ENCODE data around the gene LRRC3. TPM values are rescaled to one million over a fixed set of nuclear protein-coding genes. Genes with fewer than 3 reads are reported as not detected.

LRRC3 gene
- total RNA-seq, 1 donor from 2014 or later = 4.0 TPM

DNA sequence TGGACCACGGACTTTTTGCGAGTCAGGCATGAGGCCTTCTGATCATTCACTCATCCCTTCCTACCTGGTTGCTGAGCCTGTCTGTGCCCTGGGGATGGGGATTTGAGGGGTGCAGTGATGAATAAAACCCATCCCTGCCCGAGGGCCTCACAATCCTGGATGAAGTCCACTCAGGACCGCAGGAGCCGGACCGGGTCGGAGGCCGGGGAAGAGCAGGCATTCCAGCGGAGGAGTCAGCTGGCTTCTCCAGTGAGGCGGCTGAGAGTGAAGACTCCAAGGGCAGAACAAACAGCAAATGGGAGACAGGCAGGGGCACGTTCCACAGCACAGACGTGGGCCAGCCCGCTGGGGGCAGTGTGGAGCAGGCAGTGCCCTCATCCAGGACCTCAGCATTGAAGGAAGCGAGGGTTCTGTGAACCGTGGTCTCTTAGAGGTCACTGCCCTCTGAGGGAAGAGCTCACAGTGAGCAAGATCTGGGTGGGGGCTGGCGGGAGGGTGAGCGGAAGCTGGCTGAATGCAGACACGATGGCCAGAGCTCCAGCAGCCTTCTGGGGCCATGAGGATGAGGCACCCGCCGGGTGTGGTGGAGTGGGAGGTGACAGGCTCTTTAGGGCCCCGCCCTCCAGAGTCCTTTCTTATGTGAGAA is 10.9 kb upstream of the LRRC3 start:
- DNase-seq (ENCODE audit: extremely low spot score, unreplicated experiment) = no peak
- TF ChIP-seq, protein P1, sequence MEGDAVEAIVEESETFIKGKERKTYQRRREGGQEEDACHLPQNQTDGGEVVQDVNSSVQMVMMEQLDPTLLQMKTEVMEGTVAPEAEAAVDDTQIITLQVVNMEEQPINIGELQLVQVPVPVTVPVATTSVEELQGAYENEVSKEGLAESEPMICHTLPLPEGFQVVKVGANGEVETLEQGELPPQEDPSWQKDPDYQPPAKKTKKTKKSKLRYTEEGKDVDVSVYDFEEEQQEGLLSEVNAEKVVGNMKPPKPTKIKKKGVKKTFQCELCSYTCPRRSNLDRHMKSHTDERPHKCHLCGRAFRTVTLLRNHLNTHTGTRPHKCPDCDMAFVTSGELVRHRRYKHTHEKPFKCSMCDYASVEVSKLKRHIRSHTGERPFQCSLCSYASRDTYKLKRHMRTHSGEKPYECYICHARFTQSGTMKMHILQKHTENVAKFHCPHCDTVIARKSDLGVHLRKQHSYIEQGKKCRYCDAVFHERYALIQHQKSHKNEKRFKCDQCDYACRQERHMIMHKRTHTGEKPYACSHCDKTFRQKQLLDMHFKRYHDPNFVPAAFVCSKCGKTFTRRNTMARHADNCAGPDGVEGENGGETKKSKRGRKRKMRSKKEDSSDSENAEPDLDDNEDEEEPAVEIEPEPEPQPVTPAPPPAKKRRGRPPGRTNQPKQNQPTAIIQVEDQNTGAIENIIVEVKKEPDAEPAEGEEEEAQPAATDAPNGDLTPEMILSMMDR (IDR thresholded peaks at IDR 0.05) = no peak
- no peaks in the 10 kb centered on the region for H3K4me1 Mint-ChIP-seq (ENCODE audit: unreplicated experiment)

DNA sequence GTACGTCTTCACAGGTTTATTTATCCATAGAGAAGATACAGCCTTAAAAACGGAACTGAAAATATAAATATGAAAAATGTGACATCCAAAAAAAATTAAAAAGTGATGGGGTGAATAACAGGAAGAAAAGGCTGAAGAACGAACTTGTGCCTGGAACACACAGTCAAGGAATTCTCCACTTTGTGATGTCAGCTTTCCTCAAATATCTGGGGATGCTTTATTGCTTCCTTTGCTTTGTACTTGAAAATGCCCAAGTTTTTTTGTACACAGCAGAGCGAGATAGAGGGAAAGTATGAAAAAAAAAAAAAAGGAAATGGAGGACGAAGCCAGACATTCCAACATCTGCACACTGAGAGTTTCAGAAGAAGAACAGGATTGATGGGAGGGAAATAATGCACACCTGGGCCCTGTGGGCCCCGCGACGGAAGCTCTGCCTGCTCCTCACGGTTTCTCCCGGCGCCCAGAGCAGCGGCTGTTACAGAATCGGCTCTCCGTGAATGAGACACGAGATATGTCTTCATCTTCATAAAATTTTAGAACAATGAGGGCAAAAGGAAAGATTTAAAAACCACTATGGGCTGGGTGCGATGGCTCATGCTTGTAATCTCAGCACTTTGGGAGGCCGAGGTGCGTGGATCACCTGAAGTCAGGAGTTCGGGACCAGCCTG is 10.0 kb upstream of the LRRC3 start:
- H3K27me3 Mint-ChIP-seq (ENCODE audit: unreplicated experiment) = peaks cover 13% of the 10 kb centered on the region
- TF ChIP-seq, protein P1 (IDR thresholded peaks at IDR 0.05) = no peak
- no peaks in the 10 kb centered on the region for H3K9me3 Mint-ChIP-seq (ENCODE audit: unreplicated experiment)
- H3K4me3 Mint-ChIP-seq (ENCODE audit: unreplicated experiment) = no peak overlapping the region
- DNase-seq (ENCODE audit: extremely low spot score, unreplicated experiment) = no peak
- no peak overlapping the region for H3K27ac Mint-ChIP-seq (ENCODE audit: unreplicated experiment)
- no peaks in the 10 kb centered on the region for H3K36me3 Mint-ChIP-seq (ENCODE audit: unreplicated experiment)
- H3K4me1 Mint-ChIP-seq (ENCODE audit: unreplicated experiment) = no peaks in the 10 kb centered on the region

More for the DNA sequence above, 10.9 kb upstream of the LRRC3 start:
- Mint-ChIP-seq H3K27me3 (ENCODE audit: unreplicated experiment) (peaks cover 13% of the 10 kb centered on the region), H3K9me3 (ENCODE audit: unreplicated experiment) (no peaks in the 10 kb centered on the region), H3K4me3 (ENCODE audit: unreplicated experiment) (no peak overlapping the region), H3K27ac (ENCODE audit: unreplicated experiment) (no peak overlapping the region), H3K36me3 (ENCODE audit: unreplicated experiment) (no peaks in the 10 kb centered on the region)

DNA sequence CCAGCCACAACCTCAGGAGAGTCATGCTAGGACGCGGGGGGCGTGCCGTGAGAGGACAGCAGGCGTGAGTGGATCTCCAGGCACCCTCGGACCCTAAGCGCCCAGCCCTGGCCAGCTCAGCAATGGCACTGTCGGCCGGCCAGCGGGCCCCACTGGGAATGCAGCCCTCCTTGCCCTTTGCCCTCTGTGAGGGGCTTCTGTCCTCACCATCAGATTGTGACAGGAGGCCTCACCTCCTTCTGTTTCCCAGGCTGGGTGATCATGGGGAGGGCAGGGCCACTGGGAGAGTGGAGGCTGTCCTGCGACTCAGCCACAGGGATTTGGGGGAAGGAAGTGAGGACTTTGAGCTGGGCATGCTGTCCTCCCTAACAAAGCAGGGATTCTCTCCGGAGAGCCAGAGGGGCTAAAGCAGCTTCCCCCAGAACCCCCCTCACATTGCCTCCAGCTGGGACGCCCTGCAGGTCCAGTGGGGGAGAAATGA is 6.6 kb upstream of the LRRC3 start:
- Mint-ChIP-seq H3K4me3 (ENCODE audit: unreplicated experiment) (no peak overlapping the region), H3K9me3 (ENCODE audit: unreplicated experiment) (peaks cover 6% of the 10 kb centered on the region), H3K36me3 (ENCODE audit: unreplicated experiment) (no peaks in the 10 kb centered on the region), H3K27me3 (ENCODE audit: unreplicated experiment) (peaks cover 31% of the 10 kb centered on the region), H3K4me1 (ENCODE audit: unreplicated experiment) (no peaks in the 10 kb centered on the region), H3K27ac (ENCODE audit: unreplicated experiment) (no peak overlapping the region)
- DNase-seq (ENCODE audit: extremely low spot score, unreplicated experiment) = no peak
- TF ChIP-seq, protein P1 (IDR thresholded peaks at IDR 0.05) = no peak

DNA sequence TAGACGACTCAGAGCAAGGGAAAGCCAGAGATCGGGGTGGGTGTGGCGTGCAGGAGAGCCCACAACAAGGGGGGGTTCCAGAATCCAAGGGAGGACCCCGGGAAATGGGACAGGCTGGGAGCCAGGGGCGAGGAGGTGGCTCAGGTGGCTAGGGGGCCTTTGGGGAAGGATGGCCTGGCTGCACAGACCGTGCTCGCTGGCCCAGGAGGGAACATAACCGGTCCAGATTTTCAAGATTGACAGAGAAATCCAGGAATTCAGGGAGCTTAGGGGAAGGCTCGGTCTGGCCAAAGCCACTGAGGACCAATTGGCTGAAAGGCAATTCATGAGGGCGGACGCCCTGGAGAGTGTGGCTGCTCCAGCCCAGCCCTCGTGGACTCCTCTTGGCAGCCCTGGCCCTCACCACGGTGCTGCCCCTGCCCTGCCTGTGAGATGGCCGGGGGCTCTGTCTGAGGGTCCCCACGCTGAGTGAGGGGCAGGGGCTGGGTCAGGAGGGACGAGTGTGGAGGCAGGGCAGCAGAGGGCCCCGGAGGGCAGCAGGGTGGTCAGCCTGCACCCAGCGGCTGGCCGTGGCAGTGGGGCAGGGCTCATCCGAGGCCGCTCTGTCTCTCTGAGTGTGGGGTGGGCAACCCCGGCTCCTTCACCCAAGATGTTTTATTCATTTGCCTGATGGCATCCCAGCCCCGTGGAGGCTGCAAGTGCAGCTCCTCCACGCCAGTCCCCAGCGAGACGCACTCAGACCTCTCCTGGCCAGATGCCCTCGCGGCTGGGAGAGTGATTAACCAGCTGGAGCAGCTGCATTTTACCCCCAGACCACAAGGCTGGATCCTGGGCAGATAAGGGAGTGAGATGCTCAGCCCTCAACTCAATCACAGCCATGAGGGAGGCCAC is 5.6 kb upstream of the LRRC3 start:
- H3K27me3 Mint-ChIP-seq (ENCODE audit: unreplicated experiment) = peaks cover 35% of the 10 kb centered on the region
- no peaks in the 10 kb centered on the region for H3K36me3 Mint-ChIP-seq (ENCODE audit: unreplicated experiment)
- peaks cover 6% of the 10 kb centered on the region for H3K9me3 Mint-ChIP-seq (ENCODE audit: unreplicated experiment)
- DNase-seq (ENCODE audit: extremely low spot score, unreplicated experiment) = no peak
- H3K27ac Mint-ChIP-seq (ENCODE audit: unreplicated experiment) = no peak overlapping the region
- no peaks in the 10 kb centered on the region for H3K4me1 Mint-ChIP-seq (ENCODE audit: unreplicated experiment)
- no peak overlapping the region for H3K4me3 Mint-ChIP-seq (ENCODE audit: unreplicated experiment)
- TF ChIP-seq, protein P1 (IDR thresholded peaks at IDR 0.05) = no peak
